ENCODE data around the gene FOXP2. TPM values are rescaled to one million over a fixed set of nuclear protein-coding genes. Genes with fewer than 3 reads are reported as not detected.

Gene FOXP2
- total RNA-seq, 8 experiments from 2014 or later = 1.1 to 10.3 (median 6.7) TPM

DNA sequence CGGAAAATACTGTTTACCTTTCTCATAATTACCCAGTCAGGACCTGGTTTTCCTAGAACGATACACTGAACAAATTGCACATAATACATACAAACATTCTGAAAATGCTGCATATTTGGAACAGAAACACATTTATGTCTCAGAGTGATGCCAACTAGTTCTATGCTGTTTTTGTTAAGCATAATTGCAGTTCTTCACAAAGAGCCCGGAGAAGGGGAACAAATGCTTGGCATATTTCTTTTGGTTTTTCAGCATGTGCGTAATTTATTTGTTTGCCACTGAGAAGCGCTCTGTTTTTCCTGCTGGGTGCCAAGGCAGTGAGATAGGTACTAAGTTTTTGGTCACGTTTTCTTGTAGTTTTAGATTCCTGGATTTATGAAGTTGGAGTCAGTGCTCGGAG lies 326.3 kb downstream of the FOXP2 start:
- no peak for ATAC-seq (replicated peaks in 6 of 8)
- 61 to 100% (median 85%) methylated on average over 1 to 7 of the region's 7 CpGs for WGBS, 10 experiments
- Histone ChIP-seq H3K4me1 (replicated peaks in 1 of 2) (no peaks in the 10 kb centered on the region), H3K27ac (no peak overlapping the region), H3K4me3 (no peak overlapping the region)
- in situ Hi-C loops (cut with MboI; ENCODE audit: low pct_unique_long_range_greater_than_20kb in 2 of 9, low sequenced_read_pairs in 9 of 9, unreplicated experiment in 9 of 9) = no loop called here

DNA sequence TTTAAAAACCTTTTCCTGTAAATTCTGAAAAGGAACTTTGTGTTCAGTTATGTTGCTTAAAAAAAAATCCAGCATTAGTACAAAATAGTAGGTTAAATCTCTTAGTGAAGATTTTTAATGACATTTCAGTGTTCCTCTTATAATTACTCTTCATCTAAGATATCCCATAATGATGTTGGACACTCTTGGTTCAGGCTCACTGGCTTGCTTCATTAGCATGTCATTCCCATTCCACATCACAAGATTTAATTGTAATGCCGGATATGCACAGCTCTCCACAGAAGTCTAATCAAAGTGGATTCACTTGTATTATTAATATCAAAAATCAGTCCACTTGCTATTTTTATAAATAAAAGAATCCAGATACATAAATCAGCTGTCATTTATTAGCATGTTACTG lies 327.3 kb downstream of the FOXP2 start:
- no peaks in the 10 kb centered on the region for H3K4me1 ChIP-seq (replicated peaks in 1 of 2)
- WGBS, 10 experiments = 33 to 100% (median 75%) methylated on average over 1 of the region's 1 CpG; no CpG with 5 or more reads in 5 of the 10 experiments
- H3K4me3 ChIP-seq = no peak overlapping the region
- in situ Hi-C loops (cut with MboI; ENCODE audit: low pct_unique_long_range_greater_than_20kb in 2 of 9, low sequenced_read_pairs in 9 of 9, unreplicated experiment in 9 of 9) = no loop called here
- no peak overlapping the region for H3K27ac ChIP-seq
- no peak for ATAC-seq (replicated peaks in 6 of 8)

Measured in motor neuron (in vitro differentiated cells).